HG02678 (cell line): Measurements from ENCODE around the gene SLC1A3.
A peak's percentile ranks its signal among the peaks of the same experiment; 100 is the strongest.

Experiments used
- ATAC-seq: cut with Tn5 transposase; IDR thresholded peaks from one replicate; pipeline ENCODE4 v1.9.1; 2021; ENCODE audit warnings: mild to moderate bottlenecking, moderate library complexity; ENCODE audit not compliant: unreplicated experiment

Gene SLC1A3

DNA sequence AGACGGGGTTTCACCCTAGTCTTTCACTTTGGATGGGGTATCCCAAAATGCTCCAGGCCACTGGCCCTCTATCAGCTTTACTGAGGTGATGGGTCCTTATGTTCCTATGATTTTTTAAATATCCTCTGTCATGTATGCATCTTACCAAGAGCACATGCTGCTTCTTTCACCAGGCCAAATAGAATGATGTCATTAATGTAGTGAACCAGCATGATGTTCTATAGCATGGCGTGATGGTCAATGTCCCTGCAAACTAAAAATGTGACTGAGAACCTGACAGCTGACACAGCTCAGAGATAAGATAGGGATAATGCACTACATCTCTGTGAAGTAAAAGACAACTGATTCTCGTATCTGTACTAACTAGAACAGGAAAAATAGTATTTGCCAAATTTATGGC is 103.6 kb downstream of the SLC1A3 start:
- ATAC-seq = no peak

GRCh38 chr5:36712706-36713105 is 106.3 kb downstream of the SLC1A3 start:
- ATAC-seq = no peak

DNA sequence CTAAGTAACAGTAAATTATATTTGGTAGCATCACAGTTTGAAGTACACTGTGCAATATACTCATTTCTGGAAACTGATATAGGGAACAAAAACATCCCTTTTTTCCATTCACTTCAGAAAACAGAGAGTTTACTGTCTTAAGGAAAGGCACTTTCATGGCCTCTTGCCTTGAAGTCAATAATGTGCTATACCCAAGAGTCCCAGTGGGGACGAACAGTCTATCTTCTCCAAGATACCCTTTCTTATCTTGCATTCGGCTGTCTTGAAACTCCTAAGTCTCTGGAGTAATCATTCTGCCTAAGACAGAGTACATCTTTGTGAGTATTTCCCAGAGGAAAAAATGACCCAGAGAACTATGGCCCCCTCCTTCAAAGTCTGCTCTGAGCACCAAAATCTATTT is 107.1 kb downstream of the SLC1A3 start:
- no peak for ATAC-seq

GRCh38 chr5:36717131-36717695 is 110.8 kb downstream of the SLC1A3 start:
- no peak for ATAC-seq

- no peak for ATAC-seq
These were observed 112.9 kb downstream of the SLC1A3 start for GRCh38 chr5:36719282-36719681.

DNA sequence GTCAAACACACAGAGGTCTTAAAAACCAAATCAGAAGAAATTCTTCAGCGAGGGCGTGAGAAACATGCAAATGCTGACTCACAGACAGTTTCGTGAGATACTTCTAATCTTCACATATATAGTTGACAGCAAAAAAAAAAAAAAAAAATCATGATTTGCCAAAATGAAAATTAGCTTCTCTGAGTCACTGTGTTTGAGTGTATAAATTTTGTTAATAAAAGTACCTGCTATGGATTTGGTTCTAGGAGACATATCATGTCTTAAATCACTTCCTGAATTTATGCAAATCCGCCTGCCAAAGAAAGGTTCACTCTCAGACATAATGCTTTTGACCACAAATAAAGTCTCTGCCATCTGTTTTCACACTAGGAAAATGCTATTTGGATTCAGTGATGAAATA is 114.3 kb downstream of the SLC1A3 start:
- no peak for ATAC-seq

DNA sequence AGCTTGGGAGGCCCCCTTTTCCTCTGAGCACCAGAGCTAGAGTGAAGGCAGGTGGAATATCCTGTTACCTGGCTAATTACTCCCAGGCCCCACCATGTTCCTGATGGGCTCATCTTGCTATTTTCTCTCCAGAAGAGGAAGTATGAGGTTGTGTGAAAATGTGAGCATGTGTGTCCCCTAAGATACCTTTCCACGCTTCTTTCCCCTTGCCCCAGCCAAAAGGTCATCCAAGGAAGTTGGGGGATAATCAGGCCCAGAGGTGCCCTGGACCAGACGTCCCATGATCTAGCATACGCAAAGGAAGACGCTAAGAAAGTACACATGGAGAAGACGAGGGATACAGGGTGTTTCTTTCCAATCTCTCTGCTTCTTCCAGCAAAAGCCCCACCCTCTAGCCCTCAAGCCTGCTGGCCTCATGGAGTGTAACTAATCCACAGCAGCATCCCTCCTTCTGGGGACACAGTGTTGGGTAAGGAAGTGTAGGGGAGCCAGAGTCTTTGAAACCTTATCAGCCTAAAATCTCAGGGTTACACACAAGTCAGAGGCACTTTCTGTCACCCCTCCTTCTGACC is 115.3 kb downstream of the SLC1A3 start:
- no peak for ATAC-seq

DNA sequence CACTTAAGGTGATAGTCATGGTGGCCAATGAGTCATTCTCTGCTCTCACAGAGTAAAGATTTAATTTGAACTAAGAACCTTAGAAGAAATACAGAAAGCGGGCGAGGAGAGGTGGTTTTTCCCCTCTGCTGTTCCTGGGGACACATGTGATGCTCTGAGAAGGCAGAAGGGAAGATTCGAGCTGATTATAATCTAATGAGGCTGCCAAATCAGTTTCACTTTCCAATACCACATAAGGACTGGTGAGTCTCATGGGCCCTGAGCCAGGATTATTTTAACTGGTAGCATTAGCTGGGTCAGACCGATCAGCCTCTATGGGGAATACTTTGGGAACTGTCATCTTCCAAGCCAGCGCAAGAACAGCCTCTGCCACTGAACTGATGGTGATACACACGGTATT is 116.5 kb downstream of the SLC1A3 start:
- no peak for ATAC-seq

DNA sequence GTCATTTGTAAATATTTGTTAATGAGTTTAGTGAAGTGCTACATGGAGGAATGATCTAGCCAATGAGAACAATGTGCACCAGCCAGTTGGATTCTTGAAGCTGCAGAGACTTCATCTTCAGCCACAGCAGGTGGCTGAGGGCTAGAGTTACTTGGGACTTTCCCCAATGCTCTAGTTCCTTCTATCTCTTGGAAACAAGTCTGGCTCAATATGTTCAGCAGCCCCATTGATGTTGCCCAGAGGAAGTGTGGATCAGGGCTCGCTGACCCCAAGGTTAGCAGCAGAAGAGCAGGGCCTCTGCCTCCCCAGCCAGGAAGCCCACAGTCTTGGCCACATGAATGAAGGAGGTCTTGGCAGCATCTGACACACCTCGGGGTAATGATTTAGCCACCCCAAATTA is 117.5 kb downstream of the SLC1A3 start:
- ATAC-seq = peak; percentile 49

- peak; percentile 76 for ATAC-seq
These were observed 118.3 kb downstream of the SLC1A3 start for GRCh38 chr5:36724467-36725332.

DNA sequence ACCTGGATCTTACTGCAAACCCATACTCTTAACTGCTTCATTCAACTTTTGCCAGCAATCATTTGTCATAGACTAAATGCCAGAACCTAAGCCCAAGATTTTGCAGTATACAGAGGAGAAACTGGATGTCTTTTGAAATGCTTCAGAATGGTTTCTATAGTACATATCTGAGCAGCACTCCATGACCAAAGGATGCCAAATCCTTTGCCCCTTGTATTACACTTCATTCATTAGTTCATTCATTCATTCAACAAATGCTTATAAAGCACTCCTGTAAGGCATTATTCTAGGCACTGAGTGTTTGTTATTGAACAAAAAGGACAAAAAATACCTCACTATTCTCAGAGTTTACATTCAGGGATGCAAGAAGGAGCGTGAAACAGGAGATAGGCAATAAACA is 119.9 kb downstream of the SLC1A3 start:
- ATAC-seq = no peak

GRCh38 chr5:36726767-36727166 is 120.4 kb downstream of the SLC1A3 start:
- no peak for ATAC-seq

GRCh38 chr5:36728697-36729543 is 122.5 kb downstream of the SLC1A3 start:
- no peak for ATAC-seq

DNA sequence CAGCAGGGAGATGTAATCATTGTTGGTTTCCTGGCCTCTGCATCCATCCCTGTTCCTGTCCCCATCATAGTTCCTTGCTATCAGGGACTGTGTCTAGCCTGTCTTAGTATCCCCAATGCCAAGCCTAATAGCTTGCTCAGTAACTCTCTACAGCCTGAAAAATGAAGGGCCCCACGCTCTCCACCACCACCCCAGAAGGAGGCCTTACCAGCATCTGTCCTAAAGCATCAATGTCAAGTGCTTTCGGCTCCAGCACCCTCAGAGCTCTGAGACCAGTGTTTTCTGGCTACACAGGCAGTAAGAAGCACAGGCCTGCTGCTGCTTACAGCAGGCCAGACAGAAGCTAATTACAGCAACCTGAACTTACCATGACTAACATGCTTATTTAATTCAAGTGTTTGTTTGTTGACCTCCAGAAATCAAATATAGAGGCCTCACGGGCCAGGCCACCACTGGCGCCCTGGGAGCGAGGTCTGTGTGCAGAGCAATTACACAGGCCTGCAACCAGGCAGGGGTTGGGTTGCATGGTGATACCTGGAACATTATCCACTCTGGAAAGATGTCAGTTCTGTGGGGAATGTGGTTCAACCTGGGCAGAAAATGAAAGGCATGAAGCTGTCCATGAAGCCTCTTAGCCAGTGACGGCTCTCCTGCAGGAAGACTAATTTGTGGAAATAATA is 124.3 kb downstream of the SLC1A3 start:
- ATAC-seq = no peak

GRCh38 chr5:36733183-36733582 is 126.8 kb downstream of the SLC1A3 start:
- ATAC-seq = no peak

DNA sequence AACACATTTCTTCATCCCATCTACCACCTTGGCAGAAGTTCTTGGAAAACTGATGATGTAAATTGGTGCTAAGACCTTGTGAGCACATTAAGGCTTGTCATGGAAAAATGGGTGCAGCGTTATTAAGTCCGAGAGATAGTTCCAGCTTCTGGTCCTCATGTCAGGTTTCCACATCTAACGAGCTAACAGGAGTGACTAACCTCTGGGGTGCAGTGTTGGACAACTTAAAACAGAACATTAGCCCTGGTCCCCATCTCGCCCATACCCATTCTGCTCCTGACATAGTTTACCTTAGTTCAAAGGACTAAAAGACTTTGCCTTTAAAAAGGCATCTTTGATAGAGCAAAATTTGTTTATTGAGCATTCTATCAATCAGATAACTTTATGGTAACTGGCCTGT is 128.0 kb downstream of the SLC1A3 start:
- no peak for ATAC-seq

DNA sequence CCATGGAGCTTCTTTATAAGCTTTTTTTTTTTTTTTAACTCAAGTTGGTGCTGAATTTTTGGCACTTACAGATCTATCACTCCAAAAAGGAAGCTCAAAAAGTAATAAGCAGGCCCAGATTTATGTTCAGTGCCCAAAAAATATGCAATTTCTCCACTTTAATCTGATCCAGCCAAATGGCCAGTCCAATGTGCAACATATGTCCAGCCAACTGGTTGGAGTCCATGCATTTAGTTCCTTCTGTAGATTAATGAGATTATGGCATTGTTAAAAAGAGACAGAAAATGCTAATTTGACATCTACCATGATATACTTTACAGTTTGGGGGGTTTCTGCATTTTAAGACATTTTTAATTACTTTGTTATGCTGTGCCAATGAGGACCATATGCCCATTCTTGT is 129.5 kb downstream of the SLC1A3 start:
- no peak for ATAC-seq
